K562 treated with DMSO at 1 percent for 48 hours (cell line): ENCODE results near the gene PCDH12. TPM values are rescaled to one million over a fixed set of nuclear protein-coding genes. Genes with fewer than 3 reads are reported as not detected.

Experiments used
- total RNA-seq: library from RNA; unstranded; fragments of 300-600 nt; gene quantifications from 2 replicates; pipeline ENCODE4 v1.2.3, GENCODE V29; 2022; ENCODE audit warnings: low replicate concordance; ENCODE audit errors: extremely low read depth

PCDH12 gene
- total RNA-seq, result not detected in 2 replicates

GRCh38 chr5:141958113-141958512 is at the start of gene PCDH12:
Gene PCDH12 (minus strand): TSS chr5:141958202. CDS start chr5:141957851, 351 bp downstream.

GRCh38 chr5:141968914-141969608 is 11.1 kb upstream of the PCDH12 start, which contains the start of gene RNF14:
Gene RNF14 (plus strand): TSS chr5:141969105. CDS start chr5:141973589, 4,484 bp downstream.

GRCh38 chr5:141923448-141924313 is 34.3 kb downstream of the PCDH12 start, which contains the start of gene DELE1:
Gene DELE1 (plus strand): TSS chr5:141923871. CDS start chr5:141923942, 71 bp downstream.

Other genes with a start within 250 kb of the PCDH12 start
- not detected in 2 replicates for gene PCDH1, start 79.8 kb downstream of the PCDH12 start, total RNA-seq
- not detected in 2 replicates for gene DELE1, start 34.3 kb downstream of the PCDH12 start, total RNA-seq
- gene RNF14, start 10.9 kb upstream of the PCDH12 start, total RNA-seq, result not detected in 2 replicates
- not detected in 2 replicates for gene GNPDA1, start 54.8 kb upstream of the PCDH12 start, total RNA-seq
- not detected in 2 replicates for gene NDFIP1, start 150.6 kb upstream of the PCDH12 start, total RNA-seq